Liver (tissue), 3 donors: ENCODE data around the gene GHRHR.

Experiments
- CTCF ChIP-seq: fragments of 150-350 bp; IDR thresholded peaks from 2 replicates; pipeline ENCODE4 v1.5.1; 2017; ENCODE audit warnings: improper control_type of control experiment, low read depth, low read length; ENCODE audit not compliant: missing input control
- RAD21 ChIP-seq, 2 donors: IDR thresholded peaks; 2 replicates each; pipeline ENCODE4 v1.6.1; 2016; ENCODE audit warnings: antibody characterized with exemption in 2 of 2, mild to moderate bottlenecking in 2 of 2
- REST ChIP-seq: IDR thresholded peaks from 2 replicates; pipeline ENCODE4 v1.6.1; 2016; ENCODE audit warnings: antibody characterized with exemption, mild to moderate bottlenecking
- YY1 ChIP-seq: IDR thresholded peaks from 2 replicates; pipeline ENCODE4 v1.6.1; 2016; ENCODE audit warnings: antibody characterized with exemption, mild to moderate bottlenecking
- donor health status: healthy.
- donor health status: healthy.

- TF ChIP-seq CTCF (no peak), REST (no peak), RAD21 (IDR thresholded peaks at IDR 0.05) (no peak), YY1 (no peak)
These were observed 30.7 kb downstream of the GHRHR start for GRCh38 chr7:30994206-30995100.
